HepG2 (cell line): ENCODE measurements around the gene USF2. TPM values are rescaled to one million over a fixed set of nuclear protein-coding genes. Genes with fewer than 3 reads are reported as not detected.

Source experiments
- HMG20A ChIP-seq: IDR thresholded peaks from 2 replicates; pipeline ENCODE4 v1.6.1; 2016; ENCODE audit warnings: borderline replicate concordance
- HOXA9 ChIP-seq: sonication (generic); formaldehyde crosslinking; IDR thresholded peaks from 2 replicates; pipeline ENCODE4 v1.8.1; 2022; ENCODE audit warnings: missing genetic modification reagents, mild to moderate bottlenecking, moderate library complexity, borderline replicate concordance
- IRX3 ChIP-seq: sonication (generic); formaldehyde crosslinking; IDR thresholded peaks from 2 replicates; pipeline ENCODE4 v1.8.1; 2023; ENCODE audit warnings: mild to moderate bottlenecking, low read depth, missing genetic modification reagents, borderline replicate concordance
- ISX ChIP-seq: sonication (generic); formaldehyde crosslinking; conservative IDR thresholded peaks from 2 replicates; pipeline ENCODE4 v1.5.0; 2020; ENCODE audit warnings: missing genetic modification reagents
- KLF15 ChIP-seq: sonication (generic); formaldehyde crosslinking; IDR thresholded peaks from 2 replicates; pipeline ENCODE4 v1.8.1; 2023; ENCODE audit warnings: borderline replicate concordance, mild to moderate bottlenecking, inconsistent platforms, missing genetic modification reagents, mixed read lengths
- PAWR ChIP-seq: sonication (generic); formaldehyde crosslinking; IDR thresholded peaks from 2 replicates; pipeline ENCODE4 v1.4.0; 2020; ENCODE audit warnings: missing genetic modification reagents, mild to moderate bottlenecking, borderline replicate concordance
- RELA ChIP-seq: sonication (generic); formaldehyde crosslinking; IDR thresholded peaks from 2 replicates; pipeline ENCODE4 v1.4.0; 2020; ENCODE audit warnings: missing genetic modification reagents
- STAG1 ChIP-seq: sonication (generic); formaldehyde crosslinking; IDR thresholded peaks from 2 replicates; pipeline ENCODE4 v1.4.0; 2020; ENCODE audit warnings: missing genetic modification reagents
- ZNF17 ChIP-seq: sonication (generic); formaldehyde crosslinking; IDR thresholded peaks from 2 replicates; pipeline ENCODE4 v1.5.0; 2020; ENCODE audit warnings: mild to moderate bottlenecking, missing genetic modification reagents
- ZNF326 ChIP-seq: sonication (generic); formaldehyde crosslinking; IDR thresholded peaks from 2 replicates; pipeline ENCODE4 v1.4.0; 2020; ENCODE audit warnings: missing genetic modification reagents, borderline replicate concordance
- ZNF329 ChIP-seq: sonication (generic); formaldehyde crosslinking; IDR thresholded peaks from 2 replicates; pipeline ENCODE4 v1.9.0; 2021; ENCODE audit warnings: low read depth, mild to moderate bottlenecking, missing genetic modification reagents
- ZNF430 ChIP-seq: sonication (generic); formaldehyde crosslinking; IDR thresholded peaks from 2 replicates; pipeline ENCODE4 v1.9.0; 2021; ENCODE audit warnings: mild to moderate bottlenecking, missing genetic modification reagents
- ZNF558 ChIP-seq: sonication (generic); formaldehyde crosslinking; IDR thresholded peaks from 2 replicates; pipeline ENCODE4 v1.9.0; 2022; ENCODE audit warnings: mild to moderate bottlenecking, missing genetic modification reagents, borderline replicate concordance
- ZNF768 ChIP-seq: sonication (generic); formaldehyde crosslinking; IDR thresholded peaks from 2 replicates; pipeline ENCODE4 v1.4.0; 2020; ENCODE audit warnings: missing genetic modification reagents
- polyA plus RNA-seq, 8 experiments: library from polyadenylated mRNA; depleted of rRNA in 3 of 8; stranded (reverse) in 7 of 8; unstranded in 1 of 8; fragments of >200 nt; fragmentation: Illumina TruSeq in 4 of 8; extraction: Trizol in 4 of 8; gene quantifications; 2 replicates each; pipeline versions ENCODE4 v1.2.1 to v1.2.3, GENCODE V29; 2011 to 2016; ENCODE audit warnings: low read depth in 4 of 8, missing spikeins in 1 of 8, mixed read lengths in 1 of 8; ENCODE audit not compliant: insufficient read depth in 1 of 8
- total RNA-seq, 5 experiments: library from RNA; depleted of rRNA; stranded (reverse); fragments of >200 nt; fragmentation: Illumina TruSeq; extraction: Trizol; gene quantifications; 2 replicates each; pipeline ENCODE4 v1.2.3, GENCODE V29; 2016; ENCODE audit warnings: low read depth in 1 of 5
- TF ChIP-seq, protein P1 (sequence below): sonication (generic); formaldehyde crosslinking; IDR thresholded peaks from 2 replicates; pipeline ENCODE4 v1.4.0; 2020; ENCODE audit warnings: missing genetic modification reagents
- TF ChIP-seq, protein P2 (sequence below): sonication (generic); formaldehyde crosslinking; IDR thresholded peaks from 2 replicates; pipeline ENCODE4 v1.4.0; 2020; ENCODE audit warnings: mild to moderate bottlenecking, missing genetic modification reagents
- TF ChIP-seq, protein P3 (sequence below): sonication (generic); formaldehyde crosslinking; IDR thresholded peaks from 2 replicates; pipeline ENCODE4 v1.4.0; 2020; ENCODE audit warnings: missing genetic modification reagents
- TF ChIP-seq, protein P4 (sequence below): sonication (generic); formaldehyde crosslinking; IDR thresholded peaks from 2 replicates; pipeline ENCODE4 v1.5.0; 2020; ENCODE audit warnings: mild to moderate bottlenecking, missing genetic modification reagents

USF2 gene
- total and polyA plus RNA-seq, 2 of the 13 experiments (the other 11 are each of a cell fraction or from before 2014, with no cell fraction given) = 54.9 to 106 TPM

- TF ChIP-seq, protein P1, sequence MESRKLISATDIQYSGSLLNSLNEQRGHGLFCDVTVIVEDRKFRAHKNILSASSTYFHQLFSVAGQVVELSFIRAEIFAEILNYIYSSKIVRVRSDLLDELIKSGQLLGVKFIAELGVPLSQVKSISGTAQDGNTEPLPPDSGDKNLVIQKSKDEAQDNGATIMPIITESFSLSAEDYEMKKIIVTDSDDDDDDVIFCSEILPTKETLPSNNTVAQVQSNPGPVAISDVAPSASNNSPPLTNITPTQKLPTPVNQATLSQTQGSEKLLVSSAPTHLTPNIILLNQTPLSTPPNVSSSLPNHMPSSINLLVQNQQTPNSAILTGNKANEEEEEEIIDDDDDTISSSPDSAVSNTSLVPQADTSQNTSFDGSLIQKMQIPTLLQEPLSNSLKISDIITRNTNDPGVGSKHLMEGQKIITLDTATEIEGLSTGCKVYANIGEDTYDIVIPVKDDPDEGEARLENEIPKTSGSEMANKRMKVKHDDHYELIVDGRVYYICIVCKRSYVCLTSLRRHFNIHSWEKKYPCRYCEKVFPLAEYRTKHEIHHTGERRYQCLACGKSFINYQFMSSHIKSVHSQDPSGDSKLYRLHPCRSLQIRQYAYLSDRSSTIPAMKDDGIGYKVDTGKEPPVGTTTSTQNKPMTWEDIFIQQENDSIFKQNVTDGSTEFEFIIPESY = peak; percentile 64; the same call in 1 of the 2 replicates
- TF ChIP-seq STAG1 (CRISPR knock-in tag) (no peak), KLF15 (CRISPR knock-in tag) (no peak), ZNF558 (no peak), IRX3 (CRISPR knock-in tag) (no peak), ZNF430 (CRISPR knock-in tag) (no peak), ZNF768 (CRISPR knock-in tag) (0 out of 2 replicates have a peak, but pooled peaks have one; percentile 12), ZNF329 (CRISPR knock-in tag) (no peak), ZNF326 (CRISPR knock-in tag) (no peak), ZNF17 (CRISPR knock-in tag) (no peak), PAWR (no peak), HMG20A (no peak), RELA (CRISPR knock-in tag) (no peak), HOXA9 (CRISPR knock-in tag) (0 out of 2 replicates have a peak, but pooled peaks have one; percentile 12), ISX (CRISPR knock-in tag) (no peak)
- TF ChIP-seq, protein P2, sequence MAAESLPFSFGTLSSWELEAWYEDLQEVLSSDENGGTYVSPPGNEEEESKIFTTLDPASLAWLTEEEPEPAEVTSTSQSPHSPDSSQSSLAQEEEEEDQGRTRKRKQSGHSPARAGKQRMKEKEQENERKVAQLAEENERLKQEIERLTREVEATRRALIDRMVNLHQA (CRISPR knock-in tag) = no peak
- TF ChIP-seq, protein P3, sequence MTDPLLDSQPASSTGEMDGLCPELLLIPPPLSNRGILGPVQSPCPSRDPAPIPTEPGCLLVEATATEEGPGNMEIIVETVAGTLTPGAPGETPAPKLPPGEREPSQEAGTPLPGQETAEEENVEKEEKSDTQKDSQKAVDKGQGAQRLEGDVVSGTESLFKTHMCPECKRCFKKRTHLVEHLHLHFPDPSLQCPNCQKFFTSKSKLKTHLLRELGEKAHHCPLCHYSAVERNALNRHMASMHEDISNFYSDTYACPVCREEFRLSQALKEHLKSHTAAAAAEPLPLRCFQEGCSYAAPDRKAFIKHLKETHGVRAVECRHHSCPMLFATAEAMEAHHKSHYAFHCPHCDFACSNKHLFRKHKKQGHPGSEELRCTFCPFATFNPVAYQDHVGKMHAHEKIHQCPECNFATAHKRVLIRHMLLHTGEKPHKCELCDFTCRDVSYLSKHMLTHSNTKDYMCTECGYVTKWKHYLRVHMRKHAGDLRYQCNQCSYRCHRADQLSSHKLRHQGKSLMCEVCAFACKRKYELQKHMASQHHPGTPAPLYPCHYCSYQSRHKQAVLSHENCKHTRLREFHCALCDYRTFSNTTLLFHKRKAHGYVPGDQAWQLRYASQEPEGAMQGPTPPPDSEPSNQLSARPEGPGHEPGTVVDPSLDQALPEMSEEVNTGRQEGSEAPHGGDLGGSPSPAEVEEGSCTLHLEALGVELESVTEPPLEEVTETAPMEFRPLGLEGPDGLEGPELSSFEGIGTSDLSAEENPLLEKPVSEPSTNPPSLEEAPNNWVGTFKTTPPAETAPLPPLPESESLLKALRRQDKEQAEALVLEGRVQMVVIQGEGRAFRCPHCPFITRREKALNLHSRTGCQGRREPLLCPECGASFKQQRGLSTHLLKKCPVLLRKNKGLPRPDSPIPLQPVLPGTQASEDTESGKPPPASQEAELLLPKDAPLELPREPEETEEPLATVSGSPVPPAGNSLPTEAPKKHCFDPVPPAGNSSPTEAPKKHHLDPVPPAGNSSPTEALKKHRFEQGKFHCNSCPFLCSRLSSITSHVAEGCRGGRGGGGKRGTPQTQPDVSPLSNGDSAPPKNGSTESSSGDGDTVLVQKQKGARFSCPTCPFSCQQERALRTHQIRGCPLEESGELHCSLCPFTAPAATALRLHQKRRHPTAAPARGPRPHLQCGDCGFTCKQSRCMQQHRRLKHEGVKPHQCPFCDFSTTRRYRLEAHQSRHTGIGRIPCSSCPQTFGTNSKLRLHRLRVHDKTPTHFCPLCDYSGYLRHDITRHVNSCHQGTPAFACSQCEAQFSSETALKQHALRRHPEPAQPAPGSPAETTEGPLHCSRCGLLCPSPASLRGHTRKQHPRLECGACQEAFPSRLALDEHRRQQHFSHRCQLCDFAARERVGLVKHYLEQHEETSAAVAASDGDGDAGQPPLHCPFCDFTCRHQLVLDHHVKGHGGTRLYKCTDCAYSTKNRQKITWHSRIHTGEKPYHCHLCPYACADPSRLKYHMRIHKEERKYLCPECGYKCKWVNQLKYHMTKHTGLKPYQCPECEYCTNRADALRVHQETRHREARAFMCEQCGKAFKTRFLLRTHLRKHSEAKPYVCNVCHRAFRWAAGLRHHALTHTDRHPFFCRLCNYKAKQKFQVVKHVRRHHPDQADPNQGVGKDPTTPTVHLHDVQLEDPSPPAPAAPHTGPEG (CRISPR knock-in tag) = no peak
- TF ChIP-seq, protein P4, sequence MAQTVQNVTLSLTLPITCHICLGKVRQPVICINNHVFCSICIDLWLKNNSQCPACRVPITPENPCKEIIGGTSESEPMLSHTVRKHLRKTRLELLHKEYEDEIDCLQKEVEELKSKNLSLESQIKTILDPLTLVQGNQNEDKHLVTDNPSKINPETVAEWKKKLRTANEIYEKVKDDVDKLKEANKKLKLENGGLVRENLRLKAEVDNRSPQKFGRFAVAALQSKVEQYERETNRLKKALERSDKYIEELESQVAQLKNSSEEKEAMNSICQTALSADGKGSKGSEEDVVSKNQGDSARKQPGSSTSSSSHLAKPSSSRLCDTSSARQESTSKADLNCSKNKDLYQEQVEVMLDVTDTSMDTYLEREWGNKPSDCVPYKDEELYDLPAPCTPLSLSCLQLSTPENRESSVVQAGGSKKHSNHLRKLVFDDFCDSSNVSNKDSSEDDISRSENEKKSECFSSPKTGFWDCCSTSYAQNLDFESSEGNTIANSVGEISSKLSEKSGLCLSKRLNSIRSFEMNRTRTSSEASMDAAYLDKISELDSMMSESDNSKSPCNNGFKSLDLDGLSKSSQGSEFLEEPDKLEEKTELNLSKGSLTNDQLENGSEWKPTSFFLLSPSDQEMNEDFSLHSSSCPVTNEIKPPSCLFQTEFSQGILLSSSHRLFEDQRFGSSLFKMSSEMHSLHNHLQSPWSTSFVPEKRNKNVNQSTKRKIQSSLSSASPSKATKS (CRISPR knock-in tag) = no peak
Measured at GRCh38 chr19:35266520-35267352, 2.0 kb upstream of the USF2 start (continued).
